ENCODE results near the gene HPGD.
A peak's percentile ranks its signal among the peaks of the same experiment; 100 is the strongest.

HPGD gene

GRCh38 chr4:174522183-174523024 is at the start of gene HPGD:
Gene HPGD (minus strand): TSS chr4:174522488. CDS start chr4:174522451, 37 bp downstream.
- peak; percentile 39 to 47 for DNase-seq

GRCh38 chr4:174564529-174564928 is 42.2 kb upstream of the HPGD start:
- no peak for DNase-seq

GRCh38 chr4:174563399-174563798 is 41.1 kb upstream of the HPGD start:
- no peak for DNase-seq

- DNase-seq: no peak
Measured at GRCh38 chr4:174561560-174561959, 39.3 kb upstream of the HPGD start.

GRCh38 chr4:174559894-174560293 is 37.6 kb upstream of the HPGD start:
- no peak for DNase-seq

- no peak for DNase-seq
Measured at GRCh38 chr4:174555789-174556630, 33.7 kb upstream of the HPGD start.

- DNase-seq: no peak
Measured at GRCh38 chr4:174554231-174554728, 32.0 kb upstream of the HPGD start.

GRCh38 chr4:174553828-174554227 is 31.5 kb upstream of the HPGD start:
- DNase-seq: no peak

GRCh38 chr4:174553031-174553430 is 30.7 kb upstream of the HPGD start:
- no peak for DNase-seq

- no peak for DNase-seq
Measured at GRCh38 chr4:174550541-174550940, 28.3 kb upstream of the HPGD start.

- DNase-seq: no peak
Measured at GRCh38 chr4:174549721-174550120, 27.4 kb upstream of the HPGD start.

GRCh38 chr4:174545268-174545667 is 23.0 kb upstream of the HPGD start:
- no peak for DNase-seq

- DNase-seq: no peak
Measured at GRCh38 chr4:174544496-174544895, 22.2 kb upstream of the HPGD start.

GRCh38 chr4:174540175-174540574 is 17.9 kb upstream of the HPGD start:
- DNase-seq: no peak

GRCh38 chr4:174539571-174539970 is 17.3 kb upstream of the HPGD start:
- DNase-seq: no peak

- DNase-seq: no peak
Measured at GRCh38 chr4:174538876-174539250, 16.6 kb upstream of the HPGD start.

- DNase-seq: no peak
Measured at GRCh38 chr4:174538123-174538875, 16.0 kb upstream of the HPGD start.

GRCh38 chr4:174537634-174538033 is 15.3 kb upstream of the HPGD start:
- DNase-seq: no peak

GRCh38 chr4:174534461-174534860 is 12.2 kb upstream of the HPGD start:
- no peak for DNase-seq

GRCh38 chr4:174532445-174532844 is 10.2 kb upstream of the HPGD start:
- no peak for DNase-seq

- DNase-seq: no peak
Measured at GRCh38 chr4:174531486-174531885, 9.2 kb upstream of the HPGD start.

- DNase-seq: no peak
Measured at GRCh38 chr4:174528226-174528625, 5.9 kb upstream of the HPGD start.

GRCh38 chr4:174526731-174527130 is 4.4 kb upstream of the HPGD start:
- DNase-seq: no peak

All from activated CD4-positive, alpha-beta T cell treated with anti-CD3 and anti-CD28 coated beads, Interleukin-2, amount 50 U/mL, for 48 hours (primary cell).